Astrocyte (in vitro differentiated cells and primary cell): Measurements from ENCODE around the gene MT3. TPM values are rescaled to one million over a fixed set of nuclear protein-coding genes. Genes with fewer than 3 reads are reported as not detected.

Experiments used
- DNase-seq: peaks from one replicate; pipeline ENCODE4 v3.0.0-alpha.2; 2010; ENCODE audit warnings: low read depth
- FAIRE-seq: peaks from 2 replicates; lab custom pipeline; 2011; peaks lifted over from hg19 to GRCh38; lab: Jason Lieb, UNC
- H2AFZ ChIP-seq: 2 replicates; pipeline ENCODE4 v1.6.0; 2012; ENCODE audit warnings: low read depth, low read length, inconsistent platforms
- H3K27ac ChIP-seq: 2 replicates; pipeline ENCODE4 v1.5.1; 2011; ENCODE audit warnings: low read depth, low read length, inconsistent platforms
- H3K27me3 ChIP-seq: 2 replicates; pipeline ENCODE4 v1.6.0; 2011; ENCODE audit warnings: low read length, inconsistent platforms; ENCODE audit not compliant: insufficient read depth
- H3K36me3 ChIP-seq: 2 replicates; pipeline ENCODE4 v1.5.1; 2011; ENCODE audit warnings: low read length, inconsistent platforms; ENCODE audit not compliant: insufficient read depth
- H3K4me1 ChIP-seq: 2 replicates; pipeline ENCODE4 v1.5.1; 2011; ENCODE audit warnings: low read length, inconsistent platforms; ENCODE audit not compliant: insufficient read depth
- H3K4me2 ChIP-seq: 2 replicates; pipeline ENCODE4 v1.6.0; 2012; ENCODE audit warnings: low read length, inconsistent platforms
- H3K4me3 ChIP-seq: 2 replicates; pipeline ENCODE4 v1.5.1; 2011; ENCODE audit warnings: low read depth, mild to moderate bottlenecking, low read length, inconsistent platforms; ENCODE audit not compliant: insufficient read depth
- H3K79me2 ChIP-seq: 2 replicates; pipeline ENCODE4 v1.6.0; 2012; ENCODE audit warnings: mild to moderate bottlenecking, low read length, inconsistent platforms; ENCODE audit not compliant: insufficient read depth
- H3K9ac ChIP-seq: 2 replicates; pipeline ENCODE4 v1.6.0; 2012; ENCODE audit warnings: mild to moderate bottlenecking, low read length, inconsistent platforms
- H3K9me3 ChIP-seq: 2 replicates; pipeline ENCODE4 v1.5.1; 2012; ENCODE audit warnings: low read depth, mild to moderate bottlenecking, low read length, inconsistent platforms; ENCODE audit not compliant: insufficient read depth
- H4K20me1 ChIP-seq: 2 replicates; pipeline ENCODE4 v1.6.0; 2012; ENCODE audit warnings: low read length, inconsistent platforms; ENCODE audit not compliant: insufficient read depth
- H3K27ac Mint-ChIP-seq: one replicate; pipeline ENCODE4 v1.8.0; 2021; ENCODE audit warnings: mild to moderate bottlenecking, mixed read lengths; ENCODE audit not compliant: unreplicated experiment
- H3K27me3 Mint-ChIP-seq: one replicate; pipeline ENCODE4 v1.8.0; 2021; ENCODE audit warnings: low read depth, mixed read lengths; ENCODE audit not compliant: unreplicated experiment
- H3K36me3 Mint-ChIP-seq: one replicate; pipeline ENCODE4 v1.8.0; 2021; ENCODE audit warnings: low read depth, mixed read lengths; ENCODE audit not compliant: unreplicated experiment
- H3K4me1 Mint-ChIP-seq: one replicate; pipeline ENCODE4 v1.8.0; 2021; ENCODE audit warnings: low read depth, mixed read lengths; ENCODE audit not compliant: unreplicated experiment
- H3K4me3 Mint-ChIP-seq: one replicate; pipeline ENCODE4 v1.8.0; 2021; ENCODE audit warnings: mild to moderate bottlenecking, moderate library complexity, mixed read lengths; ENCODE audit not compliant: unreplicated experiment
- H3K9me3 Mint-ChIP-seq: one replicate; pipeline ENCODE4 v1.8.0; 2021; ENCODE audit warnings: mild to moderate bottlenecking, mixed read lengths; ENCODE audit not compliant: unreplicated experiment
- CTCF ChIP-seq: IDR thresholded peaks from 2 replicates; pipeline ENCODE4 v1.5.1; 2011; ENCODE audit warnings: low read depth, mild to moderate bottlenecking, inconsistent platforms, low read length, moderate library complexity; ENCODE audit not compliant: insufficient read depth
- EZH2 ChIP-seq: IDR thresholded peaks from 2 replicates; pipeline ENCODE4 v1.6.1; 2012; ENCODE audit warnings: mild to moderate bottlenecking, low read length, inconsistent platforms; ENCODE audit not compliant: insufficient read depth
- total RNA-seq: library from RNA; stranded (reverse); gene quantifications from 2 replicates; pipeline ENCODE4 v1.2.1, GENCODE V29; 2021

MT3 gene
- total RNA-seq, 1 donor from 2014 or later = not detected

- no peaks in the 10 kb centered on the region for H3K4me1 ChIP-seq
- TF ChIP-seq EZH2 (no peak), CTCF (no peak)
- Mint-ChIP-seq H3K27ac (no peak overlapping the region), H3K4me3 (no peak overlapping the region), H3K9me3 (no peaks in the 10 kb centered on the region), H3K36me3 (no peaks in the 10 kb centered on the region), H3K27me3 (peaks cover 54% of the 10 kb centered on the region), H3K4me1 (no peaks in the 10 kb centered on the region)
- H3K4me3 ChIP-seq = no peak overlapping the region
- H2AFZ ChIP-seq = no peak overlapping the region
- no peaks in the 10 kb centered on the region for H3K36me3 ChIP-seq
- H3K27me3 ChIP-seq = peaks cover 7% of the 10 kb centered on the region
- no peaks in the 10 kb centered on the region for H4K20me1 ChIP-seq
- no peak overlapping the region for H3K27ac ChIP-seq
- no peak overlapping the region for H3K9ac ChIP-seq
- H3K79me2 ChIP-seq = no peaks in the 10 kb centered on the region
- DNase-seq (no peak), FAIRE-seq (no peak)
- no peak overlapping the region for H3K4me2 ChIP-seq
- H3K9me3 ChIP-seq = no peaks in the 10 kb centered on the region
Observed at GRCh38 chr16:56561126-56561525, 28.2 kb upstream of the MT3 start.

- Mint-ChIP-seq H3K4me3 (no peak within 1 kb of the TSS), H3K27ac (peak within 1 kb of the TSS; percentile 66), H3K36me3 (no peaks in the 10 kb centered on the region), H3K4me1 (no peaks in the 10 kb centered on the region), H3K9me3 (peaks cover 2% of the 10 kb centered on the region), H3K27me3 (peaks cover 62% of the 10 kb centered on the region)
- Histone ChIP-seq H3K27me3 (peaks cover 12% of the 10 kb centered on the region), H3K79me2 (no peaks in the 10 kb centered on the region), H3K36me3 (no peaks in the 10 kb centered on the region), H3K9me3 (no peaks in the 10 kb centered on the region), H2AFZ (no peak within 1 kb of the TSS), H3K4me2 (no peak within 1 kb of the TSS), H3K4me3 (no peak within 1 kb of the TSS), H3K27ac (no peak within 1 kb of the TSS), H3K4me1 (no peaks in the 10 kb centered on the region), H4K20me1 (no peaks in the 10 kb centered on the region), H3K9ac (no peak within 1 kb of the TSS)
- DNase-seq = no peak
- FAIRE-seq = no peak
- TF ChIP-seq CTCF (no peak), EZH2 (no peak)
Observed at GRCh38 chr16:56564793-56565477, 24.4 kb upstream of the MT3 start, which contains the start of gene MT4. Gene MT4, plus strand, starts transcription at chr16:56565073. Its CDS starts 56 bp downstream, at chr16:56565129.

- DNase-seq (no peak), FAIRE-seq (no peak)
- Histone ChIP-seq H3K9ac (no peak overlapping the region), H3K27me3 (peaks cover 15% of the 10 kb centered on the region), H4K20me1 (no peaks in the 10 kb centered on the region), H3K4me1 (no peaks in the 10 kb centered on the region), H3K79me2 (no peaks in the 10 kb centered on the region), H2AFZ (no peak overlapping the region), H3K36me3 (no peaks in the 10 kb centered on the region), H3K4me2 (no peak overlapping the region), H3K9me3 (no peaks in the 10 kb centered on the region), H3K27ac (no peak overlapping the region), H3K4me3 (no peak overlapping the region)
- no peaks in the 10 kb centered on the region for H3K36me3 Mint-ChIP-seq
- no peak overlapping the region for H3K27ac Mint-ChIP-seq
- H3K27me3 Mint-ChIP-seq = peaks cover 41% of the 10 kb centered on the region
- H3K9me3 Mint-ChIP-seq = peaks cover 2% of the 10 kb centered on the region
- TF ChIP-seq CTCF (no peak), EZH2 (no peak)
- H3K4me1 Mint-ChIP-seq = no peaks in the 10 kb centered on the region
- H3K4me3 Mint-ChIP-seq = no peak overlapping the region
Observed at GRCh38 chr16:56569971-56570370, 19.4 kb upstream of the MT3 start.
